Measurements from ENCODE around the gene PRELP. TPM values are rescaled to one million over a fixed set of nuclear protein-coding genes. Genes with fewer than 3 reads are reported as not detected.
A peak's percentile ranks its signal among the peaks of the same experiment; 100 is the strongest.
"Not testable (repeated sequence)": the region's sequence is repeated elsewhere in the genome, so short reads cannot be mapped to it uniquely, and the experiment has no call there.

PRELP gene
- total RNA-seq, 2 donors from 2014 or later = 232 to 244 TPM

GRCh38 chr1:203464226-203464625 is 11.4 kb upstream of the PRELP start:
- peak overlapping the region; percentile 17 for H3K4me3 ChIP-seq

DNA sequence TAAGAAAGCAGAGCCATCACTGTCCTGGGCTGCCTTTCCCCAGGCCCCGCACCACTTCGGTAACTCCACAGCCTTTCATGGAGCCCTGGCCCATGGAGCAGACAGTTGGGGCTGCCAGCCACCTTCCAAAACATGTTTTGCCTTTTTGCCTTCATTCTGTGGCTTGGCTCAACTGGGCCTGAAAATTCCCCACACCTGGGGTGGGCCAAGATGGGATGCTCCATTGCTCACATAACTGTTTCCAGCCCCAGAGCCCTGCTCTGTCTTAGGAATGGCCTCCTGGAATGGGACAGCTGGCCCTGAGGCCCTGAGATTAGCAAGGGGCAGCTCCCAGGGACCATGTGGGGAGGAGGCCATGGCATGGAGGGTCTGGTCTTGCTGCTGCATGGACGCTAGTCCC is 10.9 kb upstream of the PRELP start:
- ATAC-seq (ENCODE audit: insufficient number of reproducible peaks, low FRiP score, low read depth) (no peak), DNase-seq (ENCODE audit: low spot score) (no peak)
- Histone ChIP-seq H3K27ac (peak overlapping the region; percentile 92), H3K4me1 (ENCODE audit: control insufficient read depth in 1 of 2, low read depth in 2 of 2) (peaks cover 53 to 75% of the 10 kb centered on the region in 2 donors), H3K9me3 (no peaks in the 10 kb centered on the region), H3K36me3 (no peaks in the 10 kb centered on the region), H3K4me3 (no peak overlapping the region), H3K27me3 (replicated peaks; ENCODE audit: insufficient read depth) (no peaks in the 10 kb centered on the region)
- no peak for TF ChIP-seq CTCF (IDR thresholded peaks at IDR 0.05)

More at GRCh38 chr1:203464226-203464625, 11.4 kb upstream of the PRELP start:
- no peaks in the 10 kb centered on the region for H3K27me3 ChIP-seq (replicated peaks; ENCODE audit: insufficient read depth)
- peak overlapping the region; percentile 92 for H3K27ac ChIP-seq
- H3K9me3 ChIP-seq = no peaks in the 10 kb centered on the region
- no peaks in the 10 kb centered on the region for H3K36me3 ChIP-seq
- ATAC-seq (ENCODE audit: insufficient number of reproducible peaks, low FRiP score, low read depth) (no peak), DNase-seq (ENCODE audit: low spot score) (no peak)
- TF ChIP-seq CTCF (IDR thresholded peaks at IDR 0.05) = no peak
- peaks cover 53 to 71% of the 10 kb centered on the region in 2 donors for H3K4me1 ChIP-seq (ENCODE audit: control insufficient read depth in 1 of 2, low read depth in 2 of 2)

- DNase-seq (ENCODE audit: low spot score) = no peak
- ATAC-seq (ENCODE audit: insufficient number of reproducible peaks, low FRiP score, low read depth) = no peak
- no peaks in the 10 kb centered on the region for H3K36me3 ChIP-seq
- H3K27ac ChIP-seq = peak overlapping the region; percentile 92
- H3K27me3 ChIP-seq (replicated peaks; ENCODE audit: insufficient read depth) = no peaks in the 10 kb centered on the region
- H3K4me3 ChIP-seq = no peak overlapping the region
- no peak for TF ChIP-seq CTCF (IDR thresholded peaks at IDR 0.05)
- peaks cover 53 to 75% of the 10 kb centered on the region in 2 donors for H3K4me1 ChIP-seq (ENCODE audit: control insufficient read depth in 1 of 2, low read depth in 2 of 2)
- no peaks in the 10 kb centered on the region for H3K9me3 ChIP-seq
Measured at GRCh38 chr1:203465146-203465798, 10.3 kb upstream of the PRELP start.

DNA sequence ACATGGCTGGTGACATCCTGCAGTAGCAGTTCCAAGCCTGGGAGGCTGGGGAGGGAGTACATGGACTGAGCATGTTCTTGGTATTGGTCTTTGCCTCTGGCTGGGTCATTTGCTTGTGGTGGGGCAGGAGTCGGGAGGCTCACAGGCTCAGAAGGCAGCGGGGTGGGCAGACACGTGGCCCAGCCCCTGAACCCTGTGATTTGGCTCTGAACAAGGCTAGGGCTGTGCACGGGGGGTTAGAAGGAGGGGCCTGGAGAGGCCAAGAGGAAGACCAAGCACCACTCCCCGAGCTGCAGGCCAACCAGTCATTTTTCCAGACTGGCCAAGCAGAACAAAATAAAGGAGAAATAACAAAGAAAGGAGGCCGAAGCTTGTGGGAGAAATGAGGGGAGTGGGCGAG is 9.7 kb upstream of the PRELP start:
- Histone ChIP-seq H3K27ac (peak overlapping the region; percentile 92), H3K36me3 (no peaks in the 10 kb centered on the region), H3K4me3 (no peak overlapping the region), H3K4me1 (ENCODE audit: control insufficient read depth in 1 of 2, low read depth in 2 of 2) (peaks cover 53 to 75% of the 10 kb centered on the region in 2 donors), H3K27me3 (replicated peaks; ENCODE audit: insufficient read depth) (no peaks in the 10 kb centered on the region), H3K9me3 (no peaks in the 10 kb centered on the region)
- peak; percentile 28 for TF ChIP-seq CTCF (IDR thresholded peaks at IDR 0.05)
- no peak for DNase-seq (ENCODE audit: low spot score)
- no peak for ATAC-seq (ENCODE audit: insufficient number of reproducible peaks, low FRiP score, low read depth)

DNA sequence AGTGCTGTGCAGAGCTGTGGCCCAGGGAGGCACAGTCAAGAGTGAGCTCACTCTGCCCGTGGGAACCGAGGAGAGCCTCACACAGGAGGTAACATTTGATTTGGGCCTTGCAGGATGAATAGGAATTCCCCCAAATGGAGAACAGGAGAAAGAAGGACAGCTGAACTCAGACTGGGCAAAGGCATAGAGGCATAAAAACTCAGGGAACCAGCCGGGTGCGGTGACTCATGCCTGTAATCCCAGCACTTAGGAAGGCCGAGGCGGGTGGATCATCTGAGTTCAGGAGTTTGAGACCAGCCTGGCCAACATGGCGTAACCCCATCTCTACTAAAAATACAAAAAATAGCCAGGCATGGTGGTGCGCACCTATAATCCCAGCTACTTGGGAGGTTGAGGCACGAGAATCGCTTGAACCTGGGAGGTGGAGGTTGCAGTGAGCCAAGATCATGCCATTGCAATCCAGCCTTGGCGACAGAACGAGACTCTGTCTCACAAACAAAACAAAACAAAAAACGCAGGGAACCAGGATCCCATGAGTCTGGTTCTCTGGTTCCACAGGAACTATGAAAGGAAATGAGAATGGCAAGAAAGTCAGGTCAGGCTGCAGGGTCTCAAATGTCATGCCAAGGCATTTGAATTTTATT is 8.6 kb upstream of the PRELP start:
- H3K27me3 ChIP-seq (replicated peaks; ENCODE audit: insufficient read depth); H3K9me3 ChIP-seq; DNase-seq (ENCODE audit: low spot score); H3K36me3 ChIP-seq: not testable (repeated sequence)
- peak overlapping the region; percentile 92 for H3K27ac ChIP-seq
- peaks cover 53 to 73% of the 10 kb centered on the region in 2 donors for H3K4me1 ChIP-seq (ENCODE audit: control insufficient read depth in 1 of 2, low read depth in 2 of 2)
- peak; percentile 41 for ATAC-seq (ENCODE audit: insufficient number of reproducible peaks, low FRiP score, low read depth)
- H3K4me3 ChIP-seq = peak overlapping the region; percentile 13

Measured in thoracic aorta (tissue), 2 donors.